Suprapubic skin (tissue), 4 donors: ENCODE results near the gene RASL10A. TPM values are rescaled to one million over a fixed set of nuclear protein-coding genes. Genes with fewer than 3 reads are reported as not detected.

ENCODE experiments used
- DNase-seq, 2 donors: peaks; one replicate each; pipeline ENCODE4 v3.0.0-alpha.2; 2019; ENCODE audit warnings: low spot score in 2 of 2
- H3K27ac ChIP-seq: fragments of 200-600 bp; sonication (generic); one replicate; pipeline ENCODE4 v1.5.1; 2019
- H3K27me3 ChIP-seq: fragments of 200-600 bp; sonication (generic); one replicate; pipeline ENCODE4 v1.5.1; 2019
- H3K36me3 ChIP-seq: fragments of 200-600 bp; sonication (generic); one replicate; pipeline ENCODE4 v1.5.1; 2019
- H3K4me1 ChIP-seq: fragments of 200-600 bp; sonication (generic); one replicate; pipeline ENCODE4 v1.5.1; 2019
- H3K4me3 ChIP-seq: fragments of 200-600 bp; sonication (generic); one replicate; pipeline ENCODE4 v1.5.1; 2019; ENCODE audit warnings: mild to moderate bottlenecking
- H3K9me3 ChIP-seq: fragments of 200-600 bp; sonication (generic); one replicate; pipeline ENCODE4 v1.5.1; 2019
- CTCF ChIP-seq, 2 donors: fragments of 200-600 bp in 1 of 2; fragments of 450-650 bp in 1 of 2; sonication (generic) in 1 of 2; IDR thresholded peaks; one replicate each; pipeline ENCODE4 v1.5.1; 2016 to 2019; ENCODE audit warnings: antibody characterized with exemption in 2 of 2, mild to moderate bottlenecking in 1 of 2, moderate library complexity in 1 of 2
- EP300 ChIP-seq: sonication (generic); formaldehyde crosslinking; IDR thresholded peaks from one replicate; pipeline ENCODE4 v1.6.1; 2017; ENCODE audit warnings: antibody characterized with exemption
- POLR2A ChIP-seq, 2 donors: fragments of 450-650 bp; IDR thresholded peaks; one replicate each; pipeline ENCODE4 v1.6.1; 2017; ENCODE audit warnings: antibody characterized with exemption in 2 of 2, mild to moderate bottlenecking in 2 of 2, moderate library complexity in 2 of 2
- POLR2AphosphoS5 ChIP-seq, 3 donors: sonication (generic); formaldehyde crosslinking; IDR thresholded peaks; one replicate each; pipeline ENCODE4 v1.6.1; 2017; ENCODE audit warnings: antibody characterized with exemption in 3 of 3
- WGBS: methylation state at CpG from one replicate; pipeline ENCODE4 v1.1.5; 2018; 5-methylcytosine and 5-hydroxymethylcytosine counted together
- total RNA-seq, 4 donors: library from RNA; depleted of rRNA; stranded (reverse); fragments of >200 nt; gene quantifications; one replicate each; pipeline ENCODE4 v1.1.0, GENCODE V29; 2016

RASL10A gene
- total RNA-seq, 4 donors from 2014 or later, result 0.34 to 1.7 (median 0.95) TPM

GRCh38 chr22:29338398-29338797 is 22.9 kb upstream of the RASL10A start:
- Histone ChIP-seq H3K36me3 (peaks cover 92% of the 10 kb centered on the region), H3K4me1 (peaks cover 28% of the 10 kb centered on the region), H3K27ac (peak overlapping the region; percentile 77), H3K27me3 (no peaks in the 10 kb centered on the region), H3K4me3 (no peak overlapping the region), H3K9me3 (no peaks in the 10 kb centered on the region)
- DNase-seq, result no peak
- WGBS, result 85% methylated on average over 6 of the region's 6 CpGs
- TF ChIP-seq POLR2AphosphoS5 (IDR thresholded peaks at IDR 0.05) (no peak), CTCF (IDR thresholded peaks at IDR 0.05) (no peak), POLR2A (IDR thresholded peaks at IDR 0.05) (no peak), EP300 (no peak)

GRCh38 chr22:29337631-29338284 is 22.3 kb upstream of the RASL10A start:
- TF ChIP-seq POLR2AphosphoS5 (IDR thresholded peaks at IDR 0.05) (no peak), EP300 (no peak), CTCF (IDR thresholded peaks at IDR 0.05) (no peak), POLR2A (IDR thresholded peaks at IDR 0.05) (no peak)
- Histone ChIP-seq H3K4me1 (peaks cover 28% of the 10 kb centered on the region), H3K27me3 (no peaks in the 10 kb centered on the region), H3K9me3 (no peaks in the 10 kb centered on the region), H3K27ac (peak overlapping the region; percentile 77), H3K36me3 (peaks cover 92% of the 10 kb centered on the region), H3K4me3 (no peak overlapping the region)
- WGBS, result 72% methylated on average over 11 of the region's 12 CpGs
- no peak for DNase-seq

GRCh38 chr22:29336751-29337490 is 21.4 kb upstream of the RASL10A start:
- Histone ChIP-seq H3K27ac (peak overlapping the region; percentile 77), H3K4me3 (no peak overlapping the region), H3K27me3 (no peaks in the 10 kb centered on the region), H3K36me3 (peaks cover 93% of the 10 kb centered on the region), H3K9me3 (no peaks in the 10 kb centered on the region), H3K4me1 (peaks cover 28% of the 10 kb centered on the region)
- TF ChIP-seq EP300 (no peak), POLR2A (IDR thresholded peaks at IDR 0.05) (no peak), CTCF (IDR thresholded peaks at IDR 0.05) (no peak), POLR2AphosphoS5 (IDR thresholded peaks at IDR 0.05) (peak in 1 of 3 donors; percentile 63)
- WGBS, result 52% methylated on average over 14 of the region's 14 CpGs
- DNase-seq, result no peak

GRCh38 chr22:29335656-29336055 is 20.2 kb upstream of the RASL10A start:
- TF ChIP-seq POLR2A (IDR thresholded peaks at IDR 0.05) (no peak), EP300 (no peak), CTCF (IDR thresholded peaks at IDR 0.05) (no peak), POLR2AphosphoS5 (IDR thresholded peaks at IDR 0.05) (no peak)
- peaks cover 94% of the 10 kb centered on the region for H3K36me3 ChIP-seq
- H3K27ac ChIP-seq, result no peak overlapping the region
- H3K4me3 ChIP-seq, result no peak overlapping the region
- no peaks in the 10 kb centered on the region for H3K9me3 ChIP-seq
- no peak for DNase-seq
- H3K4me1 ChIP-seq, result peaks cover 33% of the 10 kb centered on the region
- 96% methylated on average over 11 of the region's 11 CpGs for WGBS
- no peaks in the 10 kb centered on the region for H3K27me3 ChIP-seq

GRCh38 chr22:29334696-29335344 is 19.3 kb upstream of the RASL10A start:
- Histone ChIP-seq H3K27ac (no peak overlapping the region), H3K4me3 (no peak overlapping the region), H3K4me1 (peaks cover 32% of the 10 kb centered on the region), H3K36me3 (peaks cover 94% of the 10 kb centered on the region), H3K9me3 (no peaks in the 10 kb centered on the region), H3K27me3 (no peaks in the 10 kb centered on the region)
- peak in 1 of 2 donors; percentile 59 for DNase-seq
- 59% methylated on average over 5 of the region's 12 CpGs for WGBS
- TF ChIP-seq POLR2A (IDR thresholded peaks at IDR 0.05), result no peak
- no peak for TF ChIP-seq CTCF (IDR thresholded peaks at IDR 0.05)
- no peak for TF ChIP-seq POLR2AphosphoS5 (IDR thresholded peaks at IDR 0.05)
- no peak for TF ChIP-seq EP300
